Common myeloid progenitor, CD34-positive (primary cell): ENCODE measurements around the gene ADAM8.

Source experiments
- CTCF ChIA-PET: fragments of 350-600 bp; sonication (Branson Sonifier 250); formaldehyde crosslinking; loops from one replicate; lab custom pipeline; 2021; ENCODE audit warnings: antibody characterized with exemption; lab: Charles Lee
- POLR2A ChIA-PET: fragments of 350-600 bp; sonication (Branson Sonifier 250); formaldehyde crosslinking; loops from one replicate; lab custom pipeline; 2021; ENCODE audit warnings: antibody characterized with exemption; lab: Charles Lee
- DNase-seq, 3 donors: peaks; one replicate each; pipeline versions ENCODE4 v3.0.0 to v3.0.0-alpha.2; 2013
- H3K27ac ChIP-seq, 2 experiments: 1 replicate in 1 of 2; 2 replicates in 1 of 2; pipeline ENCODE4 v1.7.0; 2013; ENCODE audit warnings: inconsistent platforms in 2 of 2, low read length in 2 of 2, mild to moderate bottlenecking in 2 of 2, low read depth in 1 of 2, moderate library complexity in 1 of 2; ENCODE audit not compliant: severe bottlenecking in 2 of 2, insufficient read depth in 1 of 2, poor library complexity in 1 of 2
- H3K27me3 ChIP-seq, 5 experiments: replicated peaks in 2 of 5; 1 replicate in 3 of 5; 2 replicates in 2 of 5; pipeline versions ENCODE4 v1.6.1 to v1.7.0; 2013; ENCODE audit warnings: low read length in 4 of 5, mild to moderate bottlenecking in 2 of 5, moderate library complexity in 2 of 5, inconsistent platforms in 1 of 5; ENCODE audit not compliant: insufficient read depth in 5 of 5, control insufficient read depth in 4 of 5
- H3K36me3 ChIP-seq, 4 experiments: 1 replicate in 2 of 4; 2 replicates in 2 of 4; pipeline versions ENCODE4 v1.6.1 to v1.7.0; 2013; ENCODE audit warnings: low read length in 3 of 4, control low read depth in 1 of 4, mild to moderate bottlenecking in 1 of 4; ENCODE audit not compliant: control insufficient read depth in 4 of 4, insufficient read depth in 4 of 4
- H3K4me1 ChIP-seq, 4 experiments: 1 replicate in 3 of 4; 2 replicates in 1 of 4; pipeline versions ENCODE4 v1.6.1 to v1.7.1; 2013; ENCODE audit warnings: low read length in 3 of 4, mild to moderate bottlenecking in 3 of 4, control low read depth in 1 of 4, inconsistent platforms in 1 of 4, moderate library complexity in 1 of 4; ENCODE audit not compliant: control insufficient read depth in 4 of 4, insufficient read depth in 4 of 4; ENCODE audit errors: control extremely low read depth in 1 of 4
- H3K4me3 ChIP-seq, 7 experiments: 1 replicate in 4 of 7; 2 replicates in 3 of 7; pipeline versions ENCODE4 v1.5.1 to v1.7.0; 2013; ENCODE audit warnings: mild to moderate bottlenecking in 7 of 7, low read length in 6 of 7, moderate library complexity in 6 of 7, inconsistent platforms in 2 of 7, low read depth in 2 of 7, control low read depth in 1 of 7; ENCODE audit not compliant: insufficient read depth in 4 of 7, control insufficient read depth in 1 of 7; ENCODE audit errors: extremely low read depth in 1 of 7
- H3K9me3 ChIP-seq, 5 experiments: 1 replicate in 4 of 5; 2 replicates in 1 of 5; pipeline versions ENCODE4 v1.6.1 to v1.7.1; 2013; ENCODE audit warnings: low read length in 4 of 5, mild to moderate bottlenecking in 2 of 5, inconsistent platforms in 1 of 5, low read depth in 1 of 5, moderate library complexity in 1 of 5; ENCODE audit not compliant: control insufficient read depth in 4 of 5, insufficient read depth in 2 of 5; ENCODE audit errors: control extremely low read depth in 1 of 5
- WGBS: methylation state at CpG from one replicate; pipeline ENCODE4 v1.1.5; 2013; ENCODE audit not compliant: insufficient coverage; 5-methylcytosine and 5-hydroxymethylcytosine counted together

ADAM8 gene

GRCh38 chr10:133243593-133243992 is 33.1 kb downstream of the ADAM8 start:
- WGBS: 92% methylated on average over 14 of the region's 14 CpGs
- H3K36me3 ChIP-seq: no peaks in the 10 kb centered on the region
- peaks cover 0 to 7% (median 2%) of the 10 kb centered on the region in 5 experiments for H3K27me3 ChIP-seq
- no peak for DNase-seq
- no peaks in the 10 kb centered on the region for H3K9me3 ChIP-seq
- ChIA-PET POLR2A (no interaction called here), CTCF (interaction anchor here (1.1 to 3.4 kb wide), 2 partner anchors 13 to 32 kb away, joined by 3 to 18 read pairs; no protein-coding TSS in a partner anchor)
- no peak overlapping the region for H3K4me3 ChIP-seq
- no peak overlapping the region for H3K27ac ChIP-seq
- H3K4me1 ChIP-seq: peaks cover 0 to 37% (median 31%) of the 10 kb centered on the region in 4 experiments

- Histone ChIP-seq H3K27ac (no peak overlapping the region), H3K36me3 (no peaks in the 10 kb centered on the region), H3K4me1 (peaks cover 0 to 37% (median 33%) of the 10 kb centered on the region in 4 experiments), H3K4me3 (no peak overlapping the region), H3K27me3 (peaks cover 0 to 15% (median 5%) of the 10 kb centered on the region in 5 experiments), H3K9me3 (no peaks in the 10 kb centered on the region)
- CTCF ChIA-PET: interaction anchor here (0.9 to 3.4 kb wide), 4 partner anchors 9 to 33 kb away, joined by 3 to 18 read pairs (median 3); no protein-coding TSS in a partner anchor
- POLR2A ChIA-PET: no interaction called here
- 97% methylated on average over 23 of the region's 27 CpGs for WGBS
- no peak for DNase-seq
Measured at GRCh38 chr10:133242611-133243356, 33.9 kb downstream of the ADAM8 start.

- WGBS: 25% methylated on average over 23 of the region's 25 CpGs
- Histone ChIP-seq H3K27ac (no peak overlapping the region), H3K27me3 (peaks cover 0 to 26% (median 6%) of the 10 kb centered on the region in 5 experiments), H3K36me3 (no peaks in the 10 kb centered on the region), H3K4me3 (peak overlapping the region in 6 of 7 experiments; percentile 20 to 83 (median 61)), H3K9me3 (no peaks in the 10 kb centered on the region), H3K4me1 (peaks cover 0 to 42% (median 37%) of the 10 kb centered on the region in 4 experiments)
- DNase-seq: peak in 2 of 3 donors; percentile 73 to 78
- POLR2A ChIA-PET: interaction anchor here (0.9 to 1.1 kb wide), 2 partner anchors 16 to 17 kb away, joined by 3 read pairs; no protein-coding TSS in a partner anchor
- CTCF ChIA-PET: interaction anchor here (1.0 to 3.4 kb wide), 3 partner anchors 10 to 33 kb away, joined by 3 to 18 read pairs (median 3); no protein-coding TSS in a partner anchor
Measured at GRCh38 chr10:133241501-133242205, 35.0 kb downstream of the ADAM8 start.

GRCh38 chr10:133239990-133240389 is 36.7 kb downstream of the ADAM8 start:
- Histone ChIP-seq H3K27ac (no peak overlapping the region), H3K9me3 (no peaks in the 10 kb centered on the region), H3K4me3 (peak overlapping the region in 1 of 7 experiments; percentile 16), H3K36me3 (no peaks in the 10 kb centered on the region), H3K4me1 (peaks cover 0 to 58% (median 45%) of the 10 kb centered on the region in 4 experiments), H3K27me3 (peaks cover 0 to 43% (median 9%) of the 10 kb centered on the region in 5 experiments)
- ChIA-PET CTCF (interaction anchor here (1.2 to 2.2 kb wide), 3 partner anchors 8 to 21 kb away, joined by 3 to 7 read pairs (median 5); no protein-coding TSS in a partner anchor), POLR2A (interaction anchor here (1.1 kb wide), 1 partner anchor 38 kb away, joined by 4 read pairs; no protein-coding TSS in a partner anchor)
- 26% methylated on average over 10 of the region's 15 CpGs for WGBS
- peak in 1 of 3 donors; percentile 42 for DNase-seq

GRCh38 chr10:133238466-133238804 is 38.2 kb downstream of the ADAM8 start:
- Histone ChIP-seq H3K4me3 (no peak overlapping the region), H3K4me1 (peaks cover 0 to 58% (median 45%) of the 10 kb centered on the region in 4 experiments), H3K36me3 (no peaks in the 10 kb centered on the region), H3K27ac (no peak overlapping the region), H3K9me3 (no peaks in the 10 kb centered on the region), H3K27me3 (peaks cover 0 to 53% (median 11%) of the 10 kb centered on the region in 5 experiments)
- DNase-seq: no peak
- CTCF ChIA-PET: interaction anchor here (0.6 to 2.2 kb wide), 2 partner anchors 12 to 40 kb away, joined by 3 to 7 read pairs; no protein-coding TSS in a partner anchor
- WGBS: 89% methylated on average over 15 of the region's 15 CpGs
- POLR2A ChIA-PET: interaction anchor here (0.9 to 1.1 kb wide), 2 partner anchors 20 to 38 kb away, joined by 4 read pairs; no protein-coding TSS in a partner anchor

- H3K27me3 ChIP-seq: peaks cover 0 to 59% (median 14%) of the 10 kb centered on the region in 5 experiments
Measured at GRCh38 chr10:133237588-133238465, 38.8 kb downstream of the ADAM8 start, which contains the start of gene VENTX. VENTX (plus strand) TSS chr10:133237855; CDS start chr10:133237915, 60 bp downstream.

More at GRCh38 chr10:133237588-133238465, 38.8 kb downstream of the ADAM8 start, which contains the start of gene VENTX:
- 49% methylated on average over 38 of the region's 60 CpGs for WGBS
- ChIA-PET CTCF (interaction anchor here (0.6 to 2.2 kb wide), 2 partner anchors 11 to 41 kb away, joined by 3 to 7 read pairs; no protein-coding TSS in a partner anchor), POLR2A (interaction anchor here (0.9 kb wide), 1 partner anchor 38 kb away, joined by 4 read pairs; no protein-coding TSS in a partner anchor)
- peak within 1 kb of the TSS in 5 of 7 experiments; percentile 17 to 61 (median 33) for H3K4me3 ChIP-seq
- H3K36me3 ChIP-seq: no peaks in the 10 kb centered on the region
- no peaks in the 10 kb centered on the region for H3K9me3 ChIP-seq
- peaks cover 0 to 58% (median 45%) of the 10 kb centered on the region in 4 experiments for H3K4me1 ChIP-seq
- DNase-seq: no peak
- no peak within 1 kb of the TSS for H3K27ac ChIP-seq
